Astrocyte of the spinal cord (primary cell): ENCODE measurements around the gene ST6GALNAC3.

Experiments
- DNase-seq: peaks from one replicate; pipeline ENCODE4 v3.0.0; 2011; ENCODE audit warnings: low read depth, low spot score
- H3K4me3 ChIP-seq: 2 replicates; pipeline ENCODE4 v1.5.1; 2011; ENCODE audit warnings: low read depth, mild to moderate bottlenecking, low read length, moderate library complexity
- in situ Hi-C: cut with HindIII; loops from 2 replicates; pipeline ENCODE4 v1.10.0; 2017; ENCODE audit warnings: low sequenced_read_pairs
- TF ChIP-seq, protein P1 (sequence below): IDR thresholded peaks from 2 replicates; pipeline ENCODE4 v1.5.1; 2012; ENCODE audit warnings: low read depth, mild to moderate bottlenecking, low read length, inconsistent platforms

The ST6GALNAC3 gene

DNA sequence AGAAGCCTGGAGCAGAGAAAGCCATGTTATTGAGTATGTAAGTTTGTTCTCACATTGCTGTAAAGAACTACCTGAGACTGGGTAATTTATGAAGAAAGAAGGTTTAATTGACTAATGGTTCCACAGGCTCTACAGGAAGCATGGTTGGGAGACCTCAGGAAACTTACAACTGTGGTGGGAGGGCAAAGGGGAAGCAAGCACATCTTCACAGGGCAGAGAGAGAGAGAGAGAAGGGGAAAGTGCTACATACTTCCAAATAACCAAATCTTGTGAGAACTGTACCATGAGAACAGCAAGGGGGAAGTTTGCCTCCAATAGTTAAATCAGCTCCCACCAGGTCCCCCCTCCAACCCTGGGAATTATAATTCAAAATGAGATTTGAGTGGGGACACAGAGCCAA, 302.7 kb downstream of the ST6GALNAC3 start:
- no peak for DNase-seq

DNA sequence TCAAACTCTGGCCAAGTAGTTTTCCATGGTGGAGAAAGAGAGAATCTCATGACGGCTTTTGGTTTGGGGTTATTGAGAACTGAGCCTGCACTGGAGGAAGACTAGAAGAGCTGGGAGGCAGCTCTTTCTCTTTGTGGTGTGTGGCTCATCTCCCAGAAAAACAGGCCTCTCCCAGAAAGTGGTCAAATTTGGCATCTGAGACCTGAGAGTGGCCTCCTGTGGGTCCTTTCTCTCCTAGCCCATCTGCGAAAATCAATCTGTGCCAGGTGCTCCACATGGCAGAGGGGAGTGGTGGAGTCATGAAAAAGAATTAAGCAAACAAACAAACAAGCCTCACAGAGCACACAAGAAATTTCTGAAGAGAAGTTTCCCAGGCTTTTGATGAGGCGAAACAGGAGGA, 305.0 kb downstream of the ST6GALNAC3 start:
- in situ Hi-C loops: no loop called here
- TF ChIP-seq, protein P1, sequence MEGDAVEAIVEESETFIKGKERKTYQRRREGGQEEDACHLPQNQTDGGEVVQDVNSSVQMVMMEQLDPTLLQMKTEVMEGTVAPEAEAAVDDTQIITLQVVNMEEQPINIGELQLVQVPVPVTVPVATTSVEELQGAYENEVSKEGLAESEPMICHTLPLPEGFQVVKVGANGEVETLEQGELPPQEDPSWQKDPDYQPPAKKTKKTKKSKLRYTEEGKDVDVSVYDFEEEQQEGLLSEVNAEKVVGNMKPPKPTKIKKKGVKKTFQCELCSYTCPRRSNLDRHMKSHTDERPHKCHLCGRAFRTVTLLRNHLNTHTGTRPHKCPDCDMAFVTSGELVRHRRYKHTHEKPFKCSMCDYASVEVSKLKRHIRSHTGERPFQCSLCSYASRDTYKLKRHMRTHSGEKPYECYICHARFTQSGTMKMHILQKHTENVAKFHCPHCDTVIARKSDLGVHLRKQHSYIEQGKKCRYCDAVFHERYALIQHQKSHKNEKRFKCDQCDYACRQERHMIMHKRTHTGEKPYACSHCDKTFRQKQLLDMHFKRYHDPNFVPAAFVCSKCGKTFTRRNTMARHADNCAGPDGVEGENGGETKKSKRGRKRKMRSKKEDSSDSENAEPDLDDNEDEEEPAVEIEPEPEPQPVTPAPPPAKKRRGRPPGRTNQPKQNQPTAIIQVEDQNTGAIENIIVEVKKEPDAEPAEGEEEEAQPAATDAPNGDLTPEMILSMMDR: no peak
- H3K4me3 ChIP-seq: no peak overlapping the region
- no peak for DNase-seq

More for the DNA sequence above, 302.7 kb downstream of the ST6GALNAC3 start:
- no peak overlapping the region for H3K4me3 ChIP-seq
- TF ChIP-seq, protein P1: no peak
- in situ Hi-C loops: no loop called here

DNA sequence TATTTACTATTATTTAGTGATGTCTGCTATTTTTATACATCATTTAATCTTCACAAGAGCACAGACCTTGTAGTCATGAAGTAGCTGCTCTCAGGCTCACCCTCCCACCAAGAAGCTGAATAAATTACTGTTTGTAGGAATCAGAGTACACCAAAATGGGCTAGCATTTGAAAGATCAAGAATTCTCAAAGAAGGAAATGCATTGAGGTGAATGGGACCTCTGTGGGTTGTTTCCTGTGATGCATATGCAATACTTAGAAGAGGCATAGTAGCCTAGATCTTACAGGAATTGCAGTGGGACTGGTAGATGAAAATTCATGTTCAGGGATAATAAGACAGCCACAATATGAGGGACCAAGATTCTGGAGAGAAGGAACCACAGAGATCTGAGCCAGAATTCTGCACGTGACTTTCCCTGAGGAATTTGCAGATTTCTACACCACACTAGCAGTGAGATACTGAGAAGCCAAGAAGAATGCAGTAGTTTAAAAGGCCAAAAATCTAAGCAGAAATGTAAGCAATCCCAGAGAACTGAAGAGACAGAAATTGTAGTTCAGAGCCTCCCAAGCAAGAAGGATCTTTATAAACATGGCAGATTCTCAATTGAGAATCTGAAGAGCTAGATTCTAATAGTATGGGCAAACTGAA, 307.0 kb downstream of the ST6GALNAC3 start:
- TF ChIP-seq, protein P1: no peak
- in situ Hi-C loops: no loop called here
- DNase-seq: no peak
- H3K4me3 ChIP-seq: no peak overlapping the region

DNA sequence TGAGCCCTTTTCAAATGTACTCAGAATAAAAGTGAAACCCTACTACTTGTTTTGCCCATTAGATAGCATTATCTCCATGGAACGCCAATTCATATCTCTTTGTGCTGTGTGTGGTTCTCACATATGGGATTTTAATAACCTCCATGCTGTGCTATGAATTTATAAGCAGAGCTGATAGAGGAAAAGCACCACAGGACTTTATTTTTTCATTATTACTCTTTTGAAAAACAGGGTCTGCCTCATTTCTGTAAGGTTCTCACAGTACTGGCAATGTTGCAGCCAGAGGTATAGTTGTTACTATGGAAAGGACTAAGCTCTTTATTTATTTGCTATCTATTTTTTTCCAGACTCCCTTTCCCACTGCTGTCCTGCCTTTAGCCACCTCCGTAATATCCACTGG, 313.7 kb downstream of the ST6GALNAC3 start:
- no peak for DNase-seq
- H3K4me3 ChIP-seq: no peak overlapping the region
- TF ChIP-seq, protein P1: no peak
- in situ Hi-C loops: no loop called here

DNA sequence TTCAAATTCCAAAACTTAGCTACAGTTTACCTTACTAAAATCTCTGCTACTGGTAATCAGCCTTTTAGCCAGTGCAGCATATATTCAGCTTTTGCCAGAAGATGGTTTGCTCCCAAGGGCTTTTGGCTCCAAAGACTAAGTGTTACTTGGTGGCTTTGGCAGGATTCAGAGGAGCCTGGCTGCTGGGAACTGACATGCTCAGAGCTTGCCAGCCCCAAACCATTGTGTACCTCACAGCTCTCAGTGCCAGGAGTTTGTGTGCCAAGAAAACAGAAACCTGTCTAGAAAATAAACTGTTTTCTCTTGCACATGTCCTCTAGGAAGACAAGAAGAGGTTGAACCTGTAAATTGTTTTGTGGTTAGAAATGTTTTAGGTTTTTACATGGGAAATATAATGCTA, 315.9 kb downstream of the ST6GALNAC3 start:
- in situ Hi-C loops: no loop called here
- H3K4me3 ChIP-seq: no peak overlapping the region
- TF ChIP-seq, protein P1: no peak
- no peak for DNase-seq

DNA sequence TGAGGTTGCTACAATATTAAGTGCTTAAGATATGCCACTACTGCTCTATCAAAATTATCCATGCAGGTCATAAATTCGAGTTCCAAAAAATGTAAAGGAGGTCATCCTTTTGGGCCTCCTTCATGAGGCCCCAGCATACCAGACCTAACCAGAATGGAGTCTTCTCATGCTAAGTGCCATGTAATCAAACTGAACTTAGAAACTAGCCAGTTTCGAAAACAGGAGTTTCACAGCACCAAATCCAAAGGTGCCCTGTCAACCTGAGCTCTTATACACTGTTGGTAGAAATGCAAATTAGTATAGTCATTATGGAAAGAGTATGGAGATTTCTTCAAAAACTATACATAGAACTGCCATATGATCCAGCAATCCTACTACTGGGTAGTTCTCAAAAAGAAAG, 320.5 kb downstream of the ST6GALNAC3 start:
- TF ChIP-seq, protein P1: no peak
- no peak overlapping the region for H3K4me3 ChIP-seq
- DNase-seq: no peak
- in situ Hi-C loops: no loop called here
